ENCODE results near the gene FCER1A. TPM values are rescaled to one million over a fixed set of nuclear protein-coding genes. Genes with fewer than 3 reads are reported as not detected.

FCER1A gene
- not detected in 2 replicates for total RNA-seq

DNA sequence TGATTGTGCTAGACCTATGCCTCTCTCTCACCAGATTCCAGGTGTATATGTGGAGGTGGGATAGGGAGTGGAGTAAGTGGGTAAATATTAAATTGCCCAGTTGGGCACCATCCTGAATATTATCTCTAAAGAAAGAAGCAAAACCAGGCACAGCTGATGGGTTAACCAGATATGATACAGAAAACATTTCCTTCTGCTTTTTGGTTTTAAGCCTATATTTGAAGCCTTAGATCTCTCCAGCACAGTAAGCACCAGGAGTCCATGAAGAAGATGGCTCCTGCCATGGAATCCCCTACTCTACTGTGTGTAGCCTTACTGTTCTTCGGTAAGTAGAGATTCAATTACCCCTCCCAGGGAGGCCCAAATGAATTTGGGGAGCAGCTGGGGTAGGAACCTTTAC is at the start of gene FCER1A:
Gene FCER1A (plus strand): TSS at position 242 of the 400 bp plus-strand sequence. CDS start 29 bp downstream, at position 271.

Other genes with a start within 250 kb of the FCER1A start
- 0.11 TPM in 1 of 2 replicates, not detected in the other for gene AIM2, start 225.6 kb upstream of the FCER1A start, total RNA-seq
- not detected in 2 replicates for gene CADM3, start 130.7 kb upstream of the FCER1A start, total RNA-seq
- gene ACKR1, start 97.5 kb upstream of the FCER1A start, total RNA-seq = not detected in 2 replicates
- gene OR10J4, start 129.9 kb downstream of the FCER1A start, total RNA-seq = not detected in 2 replicates
- gene OR10J1, start 137.4 kb downstream of the FCER1A start, total RNA-seq = not detected in 2 replicates
- gene OR10J5, start 233.7 kb downstream of the FCER1A start, total RNA-seq = not detected in 2 replicates